ENCODE data around the gene MOV10. TPM values are rescaled to one million over a fixed set of nuclear protein-coding genes. Genes with fewer than 3 reads are reported as not detected.

The MOV10 gene
- total and polyA plus RNA-seq, 9 of the 15 experiments (the other 6 are each of a cell fraction or from before 2014, with no cell fraction given) = 16.7 to 105 (median 49.5) TPM

- TF ChIP-seq NR2F6 (CRISPR knock-in tag; IDR thresholded peaks at IDR 0.05) (no peak), ELF2 (CRISPR knock-in tag; IDR thresholded peaks at IDR 0.05) (no peak), POU5F1 (IDR thresholded peaks at IDR 0.05; ENCODE audit: borderline replicate concordance, low read depth, low read length, partially characterized antibody) (no peak), MTA3 (IDR thresholded peaks at IDR 0.05; ENCODE audit: borderline replicate concordance) (no peak), CAMTA2 (CRISPR knock-in tag; conservative IDR thresholded peaks at IDR 0.05) (no peak), STAT6 (CRISPR knock-in tag; IDR thresholded peaks at IDR 0.05) (no peak)
- TF ChIP-seq, protein P1, sequence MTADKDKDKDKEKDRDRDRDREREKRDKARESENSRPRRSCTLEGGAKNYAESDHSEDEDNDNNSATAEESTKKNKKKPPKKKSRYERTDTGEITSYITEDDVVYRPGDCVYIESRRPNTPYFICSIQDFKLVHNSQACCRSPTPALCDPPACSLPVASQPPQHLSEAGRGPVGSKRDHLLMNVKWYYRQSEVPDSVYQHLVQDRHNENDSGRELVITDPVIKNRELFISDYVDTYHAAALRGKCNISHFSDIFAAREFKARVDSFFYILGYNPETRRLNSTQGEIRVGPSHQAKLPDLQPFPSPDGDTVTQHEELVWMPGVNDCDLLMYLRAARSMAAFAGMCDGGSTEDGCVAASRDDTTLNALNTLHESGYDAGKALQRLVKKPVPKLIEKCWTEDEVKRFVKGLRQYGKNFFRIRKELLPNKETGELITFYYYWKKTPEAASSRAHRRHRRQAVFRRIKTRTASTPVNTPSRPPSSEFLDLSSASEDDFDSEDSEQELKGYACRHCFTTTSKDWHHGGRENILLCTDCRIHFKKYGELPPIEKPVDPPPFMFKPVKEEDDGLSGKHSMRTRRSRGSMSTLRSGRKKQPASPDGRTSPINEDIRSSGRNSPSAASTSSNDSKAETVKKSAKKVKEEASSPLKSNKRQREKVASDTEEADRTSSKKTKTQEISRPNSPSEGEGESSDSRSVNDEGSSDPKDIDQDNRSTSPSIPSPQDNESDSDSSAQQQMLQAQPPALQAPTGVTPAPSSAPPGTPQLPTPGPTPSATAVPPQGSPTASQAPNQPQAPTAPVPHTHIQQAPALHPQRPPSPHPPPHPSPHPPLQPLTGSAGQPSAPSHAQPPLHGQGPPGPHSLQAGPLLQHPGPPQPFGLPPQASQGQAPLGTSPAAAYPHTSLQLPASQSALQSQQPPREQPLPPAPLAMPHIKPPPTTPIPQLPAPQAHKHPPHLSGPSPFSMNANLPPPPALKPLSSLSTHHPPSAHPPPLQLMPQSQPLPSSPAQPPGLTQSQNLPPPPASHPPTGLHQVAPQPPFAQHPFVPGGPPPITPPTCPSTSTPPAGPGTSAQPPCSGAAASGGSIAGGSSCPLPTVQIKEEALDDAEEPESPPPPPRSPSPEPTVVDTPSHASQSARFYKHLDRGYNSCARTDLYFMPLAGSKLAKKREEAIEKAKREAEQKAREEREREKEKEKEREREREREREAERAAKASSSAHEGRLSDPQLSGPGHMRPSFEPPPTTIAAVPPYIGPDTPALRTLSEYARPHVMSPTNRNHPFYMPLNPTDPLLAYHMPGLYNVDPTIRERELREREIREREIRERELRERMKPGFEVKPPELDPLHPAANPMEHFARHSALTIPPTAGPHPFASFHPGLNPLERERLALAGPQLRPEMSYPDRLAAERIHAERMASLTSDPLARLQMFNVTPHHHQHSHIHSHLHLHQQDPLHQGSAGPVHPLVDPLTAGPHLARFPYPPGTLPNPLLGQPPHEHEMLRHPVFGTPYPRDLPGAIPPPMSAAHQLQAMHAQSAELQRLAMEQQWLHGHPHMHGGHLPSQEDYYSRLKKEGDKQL (CRISPR knock-in tag; IDR thresholded peaks at IDR 0.05; ENCODE audit: borderline replicate concordance) = no peak
- TF ChIP-seq, protein P2, sequence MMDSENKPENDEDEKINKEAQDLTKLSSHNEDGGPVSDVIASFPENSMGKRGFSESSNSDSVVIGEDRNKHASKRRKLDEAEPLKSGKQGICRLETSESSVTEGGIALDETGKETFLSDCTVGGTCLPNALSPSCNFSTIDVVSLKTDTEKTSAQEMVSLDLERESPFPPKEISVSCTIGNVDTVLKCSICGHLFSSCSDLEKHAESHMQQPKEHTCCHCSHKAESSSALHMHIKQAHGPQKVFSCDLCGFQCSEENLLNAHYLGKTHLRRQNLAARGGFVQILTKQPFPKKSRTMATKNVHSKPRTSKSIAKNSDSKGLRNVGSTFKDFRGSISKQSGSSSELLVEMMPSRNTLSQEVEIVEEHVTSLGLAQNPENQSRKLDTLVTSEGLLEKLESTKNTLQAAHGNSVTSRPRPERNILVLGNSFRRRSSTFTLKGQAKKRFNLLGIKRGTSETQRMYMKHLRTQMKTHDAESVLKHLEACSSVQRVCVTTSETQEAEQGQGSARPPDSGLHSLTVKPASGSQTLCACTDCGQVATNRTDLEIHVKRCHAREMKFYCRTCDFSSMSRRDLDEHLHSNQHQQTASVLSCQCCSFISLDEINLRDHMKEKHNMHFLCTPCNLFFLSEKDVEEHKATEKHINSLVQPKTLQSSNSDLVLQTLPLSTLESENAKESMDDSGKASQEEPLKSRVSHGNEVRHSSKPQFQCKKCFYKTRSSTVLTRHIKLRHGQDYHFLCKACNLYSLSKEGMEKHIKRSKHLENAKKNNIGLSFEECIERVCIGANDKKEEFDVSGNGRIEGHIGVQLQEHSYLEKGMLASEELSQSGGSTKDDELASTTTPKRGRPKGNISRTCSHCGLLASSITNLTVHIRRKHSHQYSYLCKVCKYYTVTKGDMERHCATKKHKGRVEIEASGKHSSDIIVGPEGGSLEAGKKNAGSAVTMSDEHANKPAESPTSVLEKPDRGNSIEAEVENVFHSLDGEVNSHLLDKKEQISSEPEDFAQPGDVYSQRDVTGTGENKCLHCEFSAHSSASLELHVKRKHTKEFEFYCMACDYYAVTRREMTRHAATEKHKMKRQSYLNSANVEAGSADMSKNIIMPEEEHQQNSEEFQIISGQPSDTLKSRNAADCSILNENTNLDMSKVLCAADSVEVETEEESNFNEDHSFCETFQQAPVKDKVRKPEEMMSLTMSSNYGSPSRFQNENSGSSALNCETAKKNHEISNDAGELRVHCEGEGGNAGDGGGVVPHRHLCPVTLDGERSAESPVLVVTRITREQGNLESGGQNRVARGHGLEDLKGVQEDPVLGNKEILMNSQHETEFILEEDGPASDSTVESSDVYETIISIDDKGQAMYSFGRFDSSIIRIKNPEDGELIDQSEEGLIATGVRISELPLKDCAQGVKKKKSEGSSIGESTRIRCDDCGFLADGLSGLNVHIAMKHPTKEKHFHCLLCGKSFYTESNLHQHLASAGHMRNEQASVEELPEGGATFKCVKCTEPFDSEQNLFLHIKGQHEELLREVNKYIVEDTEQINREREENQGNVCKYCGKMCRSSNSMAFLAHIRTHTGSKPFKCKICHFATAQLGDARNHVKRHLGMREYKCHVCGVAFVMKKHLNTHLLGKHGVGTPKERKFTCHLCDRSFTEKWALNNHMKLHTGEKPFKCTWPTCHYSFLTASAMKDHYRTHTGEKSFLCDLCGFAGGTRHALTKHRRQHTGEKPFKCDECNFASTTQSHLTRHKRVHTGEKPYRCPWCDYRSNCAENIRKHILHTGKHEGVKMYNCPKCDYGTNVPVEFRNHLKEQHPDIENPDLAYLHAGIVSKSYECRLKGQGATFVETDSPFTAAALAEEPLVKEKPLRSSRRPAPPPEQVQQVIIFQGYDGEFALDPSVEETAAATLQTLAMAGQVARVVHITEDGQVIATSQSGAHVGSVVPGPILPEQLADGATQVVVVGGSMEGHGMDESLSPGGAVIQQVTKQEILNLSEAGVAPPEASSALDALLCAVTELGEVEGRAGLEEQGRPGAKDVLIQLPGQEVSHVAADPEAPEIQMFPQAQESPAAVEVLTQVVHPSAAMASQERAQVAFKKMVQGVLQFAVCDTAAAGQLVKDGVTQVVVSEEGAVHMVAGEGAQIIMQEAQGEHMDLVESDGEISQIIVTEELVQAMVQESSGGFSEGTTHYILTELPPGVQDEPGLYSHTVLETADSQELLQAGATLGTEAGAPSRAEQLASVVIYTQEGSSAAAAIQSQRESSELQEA (IDR thresholded peaks at IDR 0.05; ENCODE audit: low read depth) = no peak
- TF ChIP-seq, protein P3, sequence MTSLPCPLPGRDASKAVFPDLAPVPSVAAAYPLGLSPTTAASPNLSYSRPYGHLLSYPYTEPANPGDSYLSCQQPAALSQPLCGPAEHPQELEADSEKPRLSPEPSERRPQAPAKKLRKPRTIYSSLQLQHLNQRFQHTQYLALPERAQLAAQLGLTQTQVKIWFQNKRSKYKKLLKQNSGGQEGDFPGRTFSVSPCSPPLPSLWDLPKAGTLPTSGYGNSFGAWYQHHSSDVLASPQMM (CRISPR knock-in tag; IDR thresholded peaks at IDR 0.05) = no peak
Measured at GRCh38 chr1:112714313-112715263, 40.1 kb downstream of the MOV10 start (continued).
